Ovary (tissue), 3 donors: ENCODE measurements around the gene KCNAB2.

Experiments used
- CTCF ChIP-seq, 3 donors: fragments of 450-650 bp in 2 of 3; fragments of 200-600 bp in 1 of 3; IDR thresholded peaks; one replicate each; pipeline versions ENCODE4 v1.5.1 to v1.8.0; 2016 to 2022; ENCODE audit warnings: antibody characterized with exemption in 3 of 3, mild to moderate bottlenecking in 1 of 3
- POLR2A ChIP-seq: fragments of 450-650 bp; IDR thresholded peaks from one replicate; pipeline ENCODE4 v1.6.1; 2017; ENCODE audit warnings: antibody characterized with exemption, mild to moderate bottlenecking, moderate library complexity
- donor health status: DM: no; HTN: no; CAD: no.

GRCh38 chr1:6043561-6043960 lies 2.1 kb upstream of the KCNAB2 start:
- no peak for TF ChIP-seq CTCF (IDR thresholded peaks at IDR 0.05)
- no peak for TF ChIP-seq POLR2A
